GM12864 (cell line): ENCODE results near the gene STK39.

Experiments used
- DNase-seq: peaks from one replicate; pipeline ENCODE4 v3.0.0-alpha.2; 2011; ENCODE audit warnings: low read depth
- H3K4me3 ChIP-seq: 2 replicates; pipeline ENCODE4 v1.5.1; 2011; ENCODE audit warnings: mild to moderate bottlenecking, low read depth, low read length, control low read depth
- TF ChIP-seq, protein P1 (sequence below): IDR thresholded peaks from 2 replicates; pipeline ENCODE4 v1.5.1; 2011; ENCODE audit warnings: low read depth, mild to moderate bottlenecking, moderate library complexity, low read length, control low read depth, inconsistent platforms; ENCODE audit errors: missing control alignments

STK39 gene

DNA sequence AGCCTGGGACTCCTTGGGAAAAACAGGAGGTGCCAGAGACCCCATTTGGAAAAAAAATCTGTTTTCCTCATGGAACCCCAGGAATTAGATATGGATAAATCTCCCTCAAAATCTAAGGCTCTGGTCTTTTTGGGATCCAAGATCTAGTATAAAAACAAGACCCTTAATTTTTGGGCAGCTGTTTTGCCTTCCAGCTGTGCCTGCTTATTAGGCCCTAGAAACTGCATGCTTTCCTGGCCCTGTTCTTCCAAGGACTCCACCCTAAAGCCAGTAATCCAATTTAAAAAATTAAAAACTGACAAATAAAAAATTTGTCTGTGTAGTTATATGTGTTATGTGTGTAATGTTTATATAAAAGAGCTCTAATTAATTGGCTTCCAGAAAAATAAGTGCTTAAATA lies 274.6 kb downstream of the STK39 start:
- no peak for DNase-seq
- TF ChIP-seq, protein P1, sequence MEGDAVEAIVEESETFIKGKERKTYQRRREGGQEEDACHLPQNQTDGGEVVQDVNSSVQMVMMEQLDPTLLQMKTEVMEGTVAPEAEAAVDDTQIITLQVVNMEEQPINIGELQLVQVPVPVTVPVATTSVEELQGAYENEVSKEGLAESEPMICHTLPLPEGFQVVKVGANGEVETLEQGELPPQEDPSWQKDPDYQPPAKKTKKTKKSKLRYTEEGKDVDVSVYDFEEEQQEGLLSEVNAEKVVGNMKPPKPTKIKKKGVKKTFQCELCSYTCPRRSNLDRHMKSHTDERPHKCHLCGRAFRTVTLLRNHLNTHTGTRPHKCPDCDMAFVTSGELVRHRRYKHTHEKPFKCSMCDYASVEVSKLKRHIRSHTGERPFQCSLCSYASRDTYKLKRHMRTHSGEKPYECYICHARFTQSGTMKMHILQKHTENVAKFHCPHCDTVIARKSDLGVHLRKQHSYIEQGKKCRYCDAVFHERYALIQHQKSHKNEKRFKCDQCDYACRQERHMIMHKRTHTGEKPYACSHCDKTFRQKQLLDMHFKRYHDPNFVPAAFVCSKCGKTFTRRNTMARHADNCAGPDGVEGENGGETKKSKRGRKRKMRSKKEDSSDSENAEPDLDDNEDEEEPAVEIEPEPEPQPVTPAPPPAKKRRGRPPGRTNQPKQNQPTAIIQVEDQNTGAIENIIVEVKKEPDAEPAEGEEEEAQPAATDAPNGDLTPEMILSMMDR = no peak
- H3K4me3 ChIP-seq = no peak overlapping the region

DNA sequence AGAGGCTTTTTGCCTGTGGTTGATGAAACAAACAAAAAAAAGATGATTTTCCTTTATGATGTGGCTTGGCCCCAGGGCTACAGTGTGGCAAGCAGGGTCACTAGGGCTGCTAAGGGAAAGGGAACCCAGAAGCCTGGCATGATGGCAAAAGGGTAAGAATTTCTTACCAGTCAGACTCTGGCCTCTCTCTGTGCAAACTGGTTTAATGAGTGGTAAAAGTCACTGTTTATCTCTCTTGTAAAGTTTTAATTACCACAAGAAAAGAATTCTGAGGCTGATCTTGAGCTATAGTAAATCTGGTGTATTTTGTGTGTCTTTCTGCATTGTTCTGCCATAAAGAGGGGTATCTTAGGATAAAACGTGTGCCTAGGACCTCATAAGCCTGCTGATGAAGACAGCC lies 275.4 kb downstream of the STK39 start:
- TF ChIP-seq, protein P1 = no peak
- no peak for DNase-seq
- H3K4me3 ChIP-seq = no peak overlapping the region

DNA sequence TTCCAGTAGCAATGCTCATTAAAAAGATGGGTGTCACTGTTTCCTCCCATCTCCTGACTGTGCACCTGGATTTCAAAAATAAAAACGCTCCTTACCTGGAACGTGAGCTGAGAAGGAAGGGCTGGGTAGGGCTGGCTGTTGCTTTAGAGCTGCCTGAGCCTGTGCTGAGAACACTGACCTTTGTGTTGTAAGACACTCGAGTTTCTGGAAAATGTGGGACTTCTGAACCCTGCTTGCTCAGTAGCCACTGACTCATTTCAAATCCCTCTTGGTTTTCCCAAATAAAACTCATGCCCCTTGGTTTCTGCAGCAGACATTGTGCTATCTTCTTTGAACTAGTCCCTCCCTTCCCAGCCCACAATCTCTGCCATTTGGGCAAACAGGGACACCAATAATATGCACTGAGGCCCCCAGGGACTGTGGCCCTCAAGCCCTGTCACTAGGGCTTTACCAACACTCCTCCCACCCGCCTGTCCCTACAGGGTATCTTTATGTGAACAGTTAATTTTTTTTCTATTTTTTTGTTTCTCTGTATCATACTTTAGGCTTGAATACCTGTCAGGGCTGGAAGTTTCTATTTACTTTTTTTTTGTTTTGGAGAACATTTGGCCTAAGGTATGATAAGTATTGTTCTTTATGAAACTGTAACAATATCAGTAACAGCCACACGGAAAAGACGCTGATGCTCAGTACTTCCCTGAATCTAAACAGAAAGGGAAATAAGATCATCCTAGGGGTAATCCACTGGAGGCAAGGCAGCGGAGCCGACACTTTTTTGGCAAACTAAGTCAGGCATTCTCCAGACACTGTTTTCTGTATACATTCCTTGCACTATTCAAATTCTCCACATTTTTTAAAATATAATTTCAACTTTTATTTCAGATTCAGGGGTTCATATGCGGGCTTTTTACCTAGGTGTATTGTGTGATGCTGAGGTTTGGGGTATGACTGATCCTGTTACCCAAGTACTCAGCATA lies 280.2 kb downstream of the STK39 start:
- no peak overlapping the region for H3K4me3 ChIP-seq
- TF ChIP-seq, protein P1 = no peak
- DNase-seq = no peak

DNA sequence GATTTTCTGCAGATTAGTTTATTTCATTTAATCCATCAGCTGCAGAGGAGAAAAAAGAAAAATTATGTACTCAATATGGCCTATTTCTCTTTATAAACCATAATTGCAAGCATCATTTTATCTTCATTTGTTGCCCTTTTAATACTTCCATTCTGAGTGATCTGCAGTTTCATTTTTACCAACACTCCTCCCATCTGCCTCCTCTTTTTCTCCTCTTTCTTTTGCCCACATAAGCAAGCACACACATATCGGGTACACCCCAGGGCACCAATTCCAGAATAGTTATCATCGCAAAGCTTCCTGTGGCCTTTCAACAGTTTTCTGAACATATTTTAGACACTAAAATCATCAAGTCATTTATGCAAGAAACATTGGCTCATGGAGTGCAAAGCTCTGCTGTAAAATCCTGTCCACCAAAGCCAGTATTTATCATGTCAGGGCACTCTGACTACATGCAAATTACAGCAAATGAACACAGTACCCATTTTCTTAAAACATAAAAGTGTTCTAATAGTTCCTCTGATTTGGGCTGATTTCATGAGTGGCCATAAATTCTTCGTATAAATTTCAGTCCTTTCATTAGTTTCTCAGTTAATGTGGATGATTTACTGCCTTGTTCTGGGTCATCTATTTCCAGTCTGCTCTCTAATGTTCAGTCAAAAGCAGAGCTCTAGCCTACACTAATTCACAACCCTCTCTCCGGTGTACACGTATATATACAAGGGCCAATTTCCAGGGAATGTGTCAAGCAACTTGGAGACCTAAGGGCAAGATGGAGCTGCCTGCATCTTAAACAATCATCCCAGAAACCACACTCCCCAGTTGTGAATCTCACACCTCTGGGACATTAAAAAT lies 281.3 kb downstream of the STK39 start:
- no peak overlapping the region for H3K4me3 ChIP-seq
- TF ChIP-seq, protein P1 = no peak

DNA sequence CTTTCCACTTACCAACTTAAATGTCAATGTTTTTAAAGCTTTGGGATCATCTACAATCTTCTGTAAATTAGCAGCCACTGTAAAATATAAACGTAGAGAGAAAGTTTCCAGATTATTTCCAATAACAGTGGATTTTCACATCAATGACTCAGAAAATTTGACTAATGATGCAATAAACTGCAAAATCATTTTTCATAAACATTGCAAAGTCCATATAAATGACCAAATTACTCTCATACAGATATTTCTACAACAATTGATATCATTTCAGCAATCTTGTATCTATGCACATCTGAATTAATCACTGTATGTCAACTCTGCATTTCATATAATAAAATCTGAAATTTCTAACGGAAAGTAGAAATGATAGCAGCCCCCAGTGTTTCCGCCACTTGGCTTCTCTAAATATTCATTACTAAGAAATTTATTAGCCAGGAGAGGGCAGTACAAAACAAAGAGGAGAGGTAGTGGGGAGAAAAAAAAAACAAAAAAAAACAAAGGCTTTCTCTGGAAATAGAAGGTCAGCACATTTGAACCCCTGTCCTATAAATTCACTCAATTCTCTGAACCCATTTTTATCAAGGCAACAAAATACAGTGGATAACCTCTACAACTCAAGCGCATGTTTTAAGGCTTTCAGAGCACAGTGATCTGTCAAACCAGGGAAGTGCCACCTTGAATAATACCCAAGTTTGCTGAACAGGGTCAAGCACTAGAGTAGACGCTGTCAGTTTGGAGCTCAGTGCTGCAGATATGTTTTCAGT lies 282.6 kb downstream of the STK39 start:
- TF ChIP-seq, protein P1 = no peak
- no peak overlapping the region for H3K4me3 ChIP-seq
- no peak for DNase-seq

More for the DNA sequence above, 281.3 kb downstream of the STK39 start:
- no peak for DNase-seq

DNA sequence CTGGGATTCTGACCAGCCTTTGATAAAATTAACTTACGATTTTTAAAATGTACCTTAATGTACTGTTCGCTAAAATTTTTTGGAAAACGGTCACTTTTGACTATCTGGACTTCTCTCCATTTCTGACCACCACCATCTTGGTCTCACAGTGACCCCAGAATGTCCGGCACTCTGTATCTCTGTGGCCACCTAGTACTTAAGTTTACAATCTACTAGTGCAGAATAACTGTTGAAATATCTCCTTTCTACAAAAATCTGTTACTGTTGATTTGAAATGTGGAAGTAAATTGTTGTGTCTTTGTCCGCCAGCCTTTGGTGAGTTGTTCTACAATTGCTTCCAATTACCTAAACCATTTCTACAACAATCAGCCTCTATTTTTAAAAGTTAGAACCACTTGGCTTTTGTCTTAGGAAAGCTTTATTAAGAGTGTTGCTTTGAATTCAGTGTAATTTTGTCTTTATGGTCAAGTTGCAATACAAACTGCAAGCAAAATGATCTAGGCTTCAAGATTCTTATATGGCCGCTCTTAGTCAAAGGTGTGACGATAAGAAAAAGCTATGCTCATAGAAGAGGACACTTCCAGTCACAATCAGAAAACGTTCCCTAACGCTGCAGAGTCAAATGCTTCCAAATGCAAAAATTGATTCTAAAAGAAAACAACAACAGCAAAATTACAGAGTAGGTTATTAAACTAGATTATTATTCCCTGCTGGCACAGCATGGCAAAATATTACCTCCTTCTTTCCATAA lies 283.3 kb downstream of the STK39 start:
- no peak for DNase-seq
- TF ChIP-seq, protein P1 = no peak
- H3K4me3 ChIP-seq = no peak overlapping the region
